Measurements from ENCODE around the gene OVOL1. TPM values are rescaled to one million over a fixed set of nuclear protein-coding genes. Genes with fewer than 3 reads are reported as not detected.

OVOL1 gene
- total and polyA plus RNA-seq, 2 of the 8 experiments (the other 6 are each of a cell fraction or from before 2014, with no cell fraction given), result 2.6 to 3.4 TPM

DNA sequence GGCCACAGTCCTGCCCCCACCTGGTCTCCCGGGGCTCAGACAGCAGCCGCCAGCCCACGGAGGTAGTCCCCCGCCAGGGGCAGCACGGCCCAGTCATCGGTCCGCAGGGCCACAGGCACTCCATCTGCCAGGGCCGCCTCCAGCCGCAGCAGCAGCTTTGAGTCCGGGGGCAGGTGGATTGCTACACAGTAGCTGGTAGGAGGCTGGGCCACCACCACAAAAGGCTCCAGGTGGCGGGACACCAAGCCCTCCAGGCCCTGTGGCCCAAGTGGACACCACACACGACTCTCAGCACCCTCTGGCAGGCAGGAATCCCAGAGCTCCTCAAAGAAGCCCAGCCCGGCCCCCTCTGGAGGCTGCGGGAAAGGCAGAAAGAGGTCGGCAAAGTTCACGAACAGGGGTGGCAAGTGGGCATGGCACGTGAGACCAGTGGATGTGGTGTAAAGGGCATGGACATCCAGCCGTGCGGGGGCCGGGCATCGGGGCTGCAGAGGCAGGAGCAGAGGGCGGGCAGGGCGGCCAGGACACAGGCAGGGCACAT, 9.0 kb upstream of the OVOL1 start:
- no peak overlapping the region for H3K14ac ChIP-seq (ENCODE audit: insufficient read length)
- no peak overlapping the region for H3K4me2 ChIP-seq (ENCODE audit: insufficient read depth in 1 of 2, low read depth in 2 of 2, low read length in 2 of 2)
- H3K79me2 ChIP-seq (ENCODE audit: control insufficient read depth in 1 of 2, insufficient read depth in 2 of 2, low read length in 2 of 2), result no peaks in the 10 kb centered on the region
- POLR2A ChIA-PET (ENCODE audit: partially characterized antibody), result interaction anchor here (1.2 to 1.4 kb wide), 2 partner anchors 21 to 82 kb away, joined by 3 to 4 read pairs; partner anchors contain the start of gene MUS81
- H3K27ac ChIP-seq (ENCODE audit: low read depth, low read length), result no peak overlapping the region
- H2AFZ ChIP-seq (ENCODE audit: low read length), result no peak overlapping the region
- no peaks in the 10 kb centered on the region for H3K9me3 ChIP-seq (ENCODE audit: insufficient read depth in 2 of 2, low read depth in 1 of 2, low read length in 1 of 2)
- peaks cover 1 to 17% of the 10 kb centered on the region in 2 experiments for H4K20me1 ChIP-seq (replicated peaks in 1 of 2; ENCODE audit: control insufficient read depth in 1 of 2, insufficient read depth in 2 of 2, low read length in 2 of 2)
- H3K23me2 ChIP-seq (ENCODE audit: low read depth, low read length), result peaks cover 4% of the 10 kb centered on the region; the same call in 1 of the 2 replicates
- H4K5ac ChIP-seq (ENCODE audit: insufficient read length, low read depth, low read length), result no peak overlapping the region
- H3K4me3 ChIP-seq (ENCODE audit: extremely low read depth in 1 of 4, insufficient read depth in 2 of 4, low read depth in 3 of 4, low read length in 4 of 4), result no peak overlapping the region
- no peak overlapping the region for H4K91ac ChIP-seq (replicated peaks; ENCODE audit: insufficient read length, low read length)
- 0 out of 2 replicates have a peak, but pooled peaks cover 2% of the 10 kb centered on the region for H3K79me1 ChIP-seq (ENCODE audit: low read depth, low read length)
- H3K23ac ChIP-seq (ENCODE audit: insufficient read length), result no peak overlapping the region
- no peak overlapping the region for H2BK15ac ChIP-seq (ENCODE audit: low read length)
- no peak overlapping the region for H2BK120ac ChIP-seq (replicated peaks; ENCODE audit: low read depth, low read length)
- H3K4me1 ChIP-seq (replicated peaks in 1 of 4; ENCODE audit: control insufficient read depth in 3 of 4, insufficient read depth in 4 of 4, low read length in 3 of 4), result peaks cover 0 to 11% (median 3%) of the 10 kb centered on the region in 4 experiments; a peak in 6 of 7 replicates
- CTCF ChIA-PET (ENCODE audit: partially characterized antibody), result interaction anchor here (0.6 to 13.2 kb wide), 13 partner anchors 7 to 112 kb away, joined by 3 to 347 read pairs (median 29); partner anchors contain the start of genes CCDC85B, FIBP, KAT5 and RNASEH2C
- WGBS, 2 experiments (ENCODE audit: extremely low coverage in 1 of 2, insufficient coverage in 1 of 2, insufficient read length in 1 of 2, insufficient replicate concordance in 2 of 2, low coverage in 1 of 2, low lambda C conversion rate in 2 of 2, missing lambda C conversion rate in 1 of 2), result 93% methylated on average over 22 of the region's 23 CpGs; no CpG with 5 or more reads in 1 of the 2 experiments
- peaks cover 0 to 13% (median 8%) of the 10 kb centered on the region in 4 experiments; a peak in 4 of 7 replicates for H3K27me3 ChIP-seq (replicated peaks in 1 of 4; ENCODE audit: control insufficient read depth in 3 of 4, extremely low read depth in 1 of 4, insufficient read depth in 3 of 4, low read length in 3 of 4)
- H3K4ac ChIP-seq (replicated peaks; ENCODE audit: insufficient read length, low read depth, low read length), result no peak overlapping the region
- no peak overlapping the region for H3K18ac ChIP-seq (ENCODE audit: extremely low read depth, low read length)
- peaks cover 0 to 11% (median 0%) of the 10 kb centered on the region in 4 experiments; a peak in 3 of 8 replicates for H3K36me3 ChIP-seq (ENCODE audit: control insufficient read depth in 2 of 4, insufficient read depth in 4 of 4, low read length in 3 of 4)
- no peak overlapping the region for H3K9ac ChIP-seq (replicated peaks in 1 of 4; ENCODE audit: extremely low read depth in 1 of 4, low read depth in 3 of 4, low read length in 3 of 4)
- FAIRE-seq (no peak), DNase-seq (ENCODE audit: low read depth in 1 of 2, low spot score in 2 of 2) (no peak)
- H2BK20ac ChIP-seq (ENCODE audit: low read length), result no peak overlapping the region
- H2BK5ac ChIP-seq (ENCODE audit: low read depth, low read length), result no peak overlapping the region
- no peak overlapping the region for H2BK12ac ChIP-seq (ENCODE audit: low read depth, low read length)
- H3K56ac ChIP-seq (replicated peaks; ENCODE audit: insufficient read length, low read depth, low read length), result no peak overlapping the region
- H2AK5ac ChIP-seq (ENCODE audit: low read depth, low read length), result no peak overlapping the region
- peak overlapping the region; percentile 64; the same call in 1 of the 2 replicates for H4K8ac ChIP-seq (ENCODE audit: extremely low read depth, insufficient read depth, low read length)
- TF ChIP-seq CHD2 (IDR thresholded peaks at IDR 0.05; ENCODE audit: low read length), result no peak
- TF ChIP-seq, protein P1, sequence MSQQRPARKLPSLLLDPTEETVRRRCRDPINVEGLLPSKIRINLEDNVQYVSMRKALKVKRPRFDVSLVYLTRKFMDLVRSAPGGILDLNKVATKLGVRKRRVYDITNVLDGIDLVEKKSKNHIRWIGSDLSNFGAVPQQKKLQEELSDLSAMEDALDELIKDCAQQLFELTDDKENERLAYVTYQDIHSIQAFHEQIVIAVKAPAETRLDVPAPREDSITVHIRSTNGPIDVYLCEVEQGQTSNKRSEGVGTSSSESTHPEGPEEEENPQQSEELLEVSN (IDR thresholded peaks at IDR 0.05), result no peak
- TF ChIP-seq POU5F1 (IDR thresholded peaks at IDR 0.05; ENCODE audit: low read depth, low read length), result no peak
- TF ChIP-seq HDAC2 (IDR thresholded peaks at IDR 0.05; ENCODE audit: borderline replicate concordance in 1 of 2, low read depth in 2 of 2, low read length in 2 of 2), result no peak
- no peak for TF ChIP-seq JUN (IDR thresholded peaks at IDR 0.05; ENCODE audit: low read depth, low read length)
- no peak for TF ChIP-seq CHD1 (IDR thresholded peaks at IDR 0.05; ENCODE audit: low read depth, low read length)
- no peak for TF ChIP-seq CTBP2 (IDR thresholded peaks at IDR 0.05; ENCODE audit: borderline replicate concordance, insufficient read depth, insufficient read length, low read length)
- no peak for TF ChIP-seq RBBP5 (IDR thresholded peaks at IDR 0.05; ENCODE audit: borderline replicate concordance, low read depth, low read length)
- no peak for TF ChIP-seq GABPA (IDR thresholded peaks at IDR 0.05; ENCODE audit: borderline replicate concordance, insufficient read depth, low read length)
- TF ChIP-seq CBX8 (IDR thresholded peaks at IDR 0.05; ENCODE audit: borderline replicate concordance, low read depth, low read length), result no peak
- TF ChIP-seq BACH1 (IDR thresholded peaks at IDR 0.05; ENCODE audit: low read length), result no peak
- TF ChIP-seq CREB1 (IDR thresholded peaks at IDR 0.05), result no peak
- no peak for TF ChIP-seq CEBPB (IDR thresholded peaks at IDR 0.05; ENCODE audit: low read depth, low read length)
